ENCODE measurements around the gene UPB1. TPM values are rescaled to one million over a fixed set of nuclear protein-coding genes. Genes with fewer than 3 reads are reported as not detected.

The UPB1 gene
- total and polyA plus RNA-seq, 2 experiments from 2014 or later, result 0.13 TPM; not detected in 1

DNA sequence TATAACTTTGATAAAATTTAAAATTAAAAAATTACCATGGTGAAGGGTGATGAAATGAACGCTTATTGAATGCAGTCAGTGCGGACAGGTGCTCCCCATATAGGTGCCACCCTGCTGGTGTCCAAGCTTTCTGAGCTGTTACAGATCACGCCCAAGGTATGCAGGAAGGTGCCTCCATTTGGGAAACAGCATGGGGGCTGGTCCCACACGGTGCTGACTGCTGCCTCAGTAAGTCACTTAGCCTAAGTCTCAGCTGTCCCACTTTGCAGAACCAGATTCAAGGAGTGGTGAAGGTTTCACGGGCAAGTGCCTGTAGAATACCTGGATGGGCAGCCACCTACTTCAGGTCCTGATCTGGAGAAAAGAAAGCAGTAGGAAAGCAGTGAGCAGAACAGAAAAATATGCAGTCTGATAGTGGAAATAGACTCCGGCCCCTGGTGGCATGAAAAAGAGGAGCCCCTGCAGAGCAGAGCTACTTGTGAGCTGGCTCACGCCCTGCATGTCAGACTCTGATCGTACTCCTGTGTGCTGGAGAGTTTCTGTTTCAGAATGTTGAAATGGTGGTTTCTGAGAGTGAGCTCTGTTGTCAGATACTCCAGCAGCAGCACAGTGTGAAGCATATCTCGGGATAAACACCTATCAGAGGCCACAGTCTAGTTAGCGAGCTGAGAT is 34.6 kb upstream of the UPB1 start (continued):
- TF ChIP-seq, protein P1, sequence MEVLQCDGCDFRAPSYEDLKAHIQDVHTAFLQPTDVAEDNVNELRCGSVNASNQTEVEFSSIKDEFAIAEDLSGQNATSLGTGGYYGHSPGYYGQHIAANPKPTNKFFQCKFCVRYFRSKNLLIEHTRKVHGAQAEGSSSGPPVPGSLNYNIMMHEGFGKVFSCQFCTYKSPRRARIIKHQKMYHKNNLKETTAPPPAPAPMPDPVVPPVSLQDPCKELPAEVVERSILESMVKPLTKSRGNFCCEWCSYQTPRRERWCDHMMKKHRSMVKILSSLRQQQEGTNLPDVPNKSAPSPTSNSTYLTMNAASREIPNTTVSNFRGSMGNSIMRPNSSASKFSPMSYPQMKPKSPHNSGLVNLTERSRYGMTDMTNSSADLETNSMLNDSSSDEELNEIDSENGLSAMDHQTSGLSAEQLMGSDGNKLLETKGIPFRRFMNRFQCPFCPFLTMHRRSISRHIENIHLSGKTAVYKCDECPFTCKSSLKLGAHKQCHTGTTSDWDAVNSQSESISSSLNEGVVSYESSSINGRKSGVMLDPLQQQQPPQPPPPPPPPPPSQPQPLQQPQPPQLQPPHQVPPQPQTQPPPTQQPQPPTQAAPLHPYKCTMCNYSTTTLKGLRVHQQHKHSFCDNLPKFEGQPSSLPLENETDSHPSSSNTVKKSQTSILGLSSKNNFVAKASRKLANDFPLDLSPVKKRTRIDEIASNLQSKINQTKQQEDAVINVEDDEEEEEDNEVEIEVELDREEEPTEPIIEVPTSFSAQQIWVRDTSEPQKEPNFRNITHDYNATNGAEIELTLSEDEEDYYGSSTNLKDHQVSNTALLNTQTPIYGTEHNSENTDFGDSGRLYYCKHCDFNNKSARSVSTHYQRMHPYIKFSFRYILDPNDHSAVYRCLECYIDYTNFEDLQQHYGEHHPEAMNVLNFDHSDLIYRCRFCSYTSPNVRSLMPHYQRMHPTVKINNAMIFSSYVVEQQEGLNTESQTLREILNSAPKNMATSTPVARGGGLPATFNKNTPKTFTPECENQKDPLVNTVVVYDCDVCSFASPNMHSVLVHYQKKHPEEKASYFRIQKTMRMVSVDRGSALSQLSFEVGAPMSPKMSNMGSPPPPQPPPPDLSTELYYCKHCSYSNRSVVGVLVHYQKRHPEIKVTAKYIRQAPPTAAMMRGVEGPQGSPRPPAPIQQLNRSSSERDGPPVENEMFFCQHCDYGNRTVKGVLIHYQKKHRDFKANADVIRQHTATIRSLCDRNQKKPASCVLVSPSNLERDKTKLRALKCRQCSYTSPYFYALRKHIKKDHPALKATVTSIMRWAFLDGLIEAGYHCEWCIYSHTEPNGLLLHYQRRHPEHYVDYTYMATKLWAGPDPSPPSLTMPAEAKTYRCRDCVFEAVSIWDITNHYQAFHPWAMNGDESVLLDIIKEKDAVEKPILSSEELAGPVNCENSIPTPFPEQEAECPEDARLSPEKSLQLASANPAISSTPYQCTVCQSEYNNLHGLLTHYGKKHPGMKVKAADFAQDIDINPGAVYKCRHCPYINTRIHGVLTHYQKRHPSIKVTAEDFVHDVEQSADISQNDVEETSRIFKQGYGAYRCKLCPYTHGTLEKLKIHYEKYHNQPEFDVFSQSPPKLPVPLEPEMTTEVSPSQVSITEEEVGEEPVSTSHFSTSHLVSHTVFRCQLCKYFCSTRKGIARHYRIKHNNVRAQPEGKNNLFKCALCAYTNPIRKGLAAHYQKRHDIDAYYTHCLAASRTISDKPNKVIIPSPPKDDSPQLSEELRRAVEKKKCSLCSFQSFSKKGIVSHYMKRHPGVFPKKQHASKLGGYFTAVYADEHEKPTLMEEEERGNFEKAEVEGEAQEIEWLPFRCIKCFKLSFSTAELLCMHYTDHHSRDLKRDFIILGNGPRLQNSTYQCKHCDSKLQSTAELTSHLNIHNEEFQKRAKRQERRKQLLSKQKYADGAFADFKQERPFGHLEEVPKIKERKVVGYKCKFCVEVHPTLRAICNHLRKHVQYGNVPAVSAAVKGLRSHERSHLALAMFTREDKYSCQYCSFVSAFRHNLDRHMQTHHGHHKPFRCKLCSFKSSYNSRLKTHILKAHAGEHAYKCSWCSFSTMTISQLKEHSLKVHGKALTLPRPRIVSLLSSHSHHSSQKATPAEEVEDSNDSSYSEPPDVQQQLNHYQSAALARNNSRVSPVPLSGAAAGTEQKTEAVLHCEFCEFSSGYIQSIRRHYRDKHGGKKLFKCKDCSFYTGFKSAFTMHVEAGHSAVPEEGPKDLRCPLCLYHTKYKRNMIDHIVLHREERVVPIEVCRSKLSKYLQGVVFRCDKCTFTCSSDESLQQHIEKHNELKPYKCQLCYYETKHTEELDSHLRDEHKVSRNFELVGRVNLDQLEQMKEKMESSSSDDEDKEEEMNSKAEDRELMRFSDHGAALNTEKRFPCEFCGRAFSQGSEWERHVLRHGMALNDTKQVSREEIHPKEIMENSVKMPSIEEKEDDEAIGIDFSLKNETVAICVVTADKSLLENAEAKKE (CRISPR knock-in tag; IDR thresholded peaks at IDR 0.05), result no peak
- TF ChIP-seq, protein P2, sequence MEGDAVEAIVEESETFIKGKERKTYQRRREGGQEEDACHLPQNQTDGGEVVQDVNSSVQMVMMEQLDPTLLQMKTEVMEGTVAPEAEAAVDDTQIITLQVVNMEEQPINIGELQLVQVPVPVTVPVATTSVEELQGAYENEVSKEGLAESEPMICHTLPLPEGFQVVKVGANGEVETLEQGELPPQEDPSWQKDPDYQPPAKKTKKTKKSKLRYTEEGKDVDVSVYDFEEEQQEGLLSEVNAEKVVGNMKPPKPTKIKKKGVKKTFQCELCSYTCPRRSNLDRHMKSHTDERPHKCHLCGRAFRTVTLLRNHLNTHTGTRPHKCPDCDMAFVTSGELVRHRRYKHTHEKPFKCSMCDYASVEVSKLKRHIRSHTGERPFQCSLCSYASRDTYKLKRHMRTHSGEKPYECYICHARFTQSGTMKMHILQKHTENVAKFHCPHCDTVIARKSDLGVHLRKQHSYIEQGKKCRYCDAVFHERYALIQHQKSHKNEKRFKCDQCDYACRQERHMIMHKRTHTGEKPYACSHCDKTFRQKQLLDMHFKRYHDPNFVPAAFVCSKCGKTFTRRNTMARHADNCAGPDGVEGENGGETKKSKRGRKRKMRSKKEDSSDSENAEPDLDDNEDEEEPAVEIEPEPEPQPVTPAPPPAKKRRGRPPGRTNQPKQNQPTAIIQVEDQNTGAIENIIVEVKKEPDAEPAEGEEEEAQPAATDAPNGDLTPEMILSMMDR (conservative IDR thresholded peaks at IDR 0.05; ENCODE audit: low read depth in 2 of 2), result no peak
- TF ChIP-seq JUNB (IDR thresholded peaks at IDR 0.05; ENCODE audit: unreplicated experiment) (no peak), ZNF114 (CRISPR knock-in tag; IDR thresholded peaks at IDR 0.05) (no peak), EZH2 (IDR thresholded peaks at IDR 0.05; ENCODE audit: low read depth, unreplicated experiment) (no peak), POLR2AphosphoS5 (IDR thresholded peaks at IDR 0.05; ENCODE audit: low read depth) (no peak), CREB1 (CRISPR knock-in tag; IDR thresholded peaks at IDR 0.05; ENCODE audit: low read depth) (no peak)
